GM19452 (cell line): ENCODE measurements around the gene THUMPD1.
"Not testable (repeated sequence)": the region's sequence is repeated elsewhere in the genome, so short reads cannot be mapped to it uniquely, and the experiment has no call there.

Experiments used
- ATAC-seq: cut with Tn5 transposase; IDR thresholded peaks from one replicate; pipeline ENCODE4 v1.9.1; 2021; ENCODE audit not compliant: unreplicated experiment

The THUMPD1 gene

DNA sequence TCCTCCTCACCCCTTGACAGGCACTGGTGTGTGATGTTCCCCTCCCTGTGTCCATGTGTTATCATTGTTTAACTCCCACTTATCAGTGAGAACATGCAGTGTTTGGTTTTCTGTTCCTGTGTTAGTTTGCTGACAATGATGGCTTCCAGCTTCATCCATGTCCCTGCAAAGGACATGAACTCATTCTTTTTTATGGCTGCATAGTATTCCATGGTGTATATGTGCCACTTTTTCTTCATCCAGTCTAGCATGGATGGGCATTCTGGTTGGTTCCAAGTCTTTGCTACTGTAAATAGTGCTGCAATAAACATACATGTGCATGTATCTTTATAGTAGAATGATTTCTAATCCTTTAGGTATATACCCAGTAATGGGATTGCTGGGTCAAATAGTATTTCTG lies 39.9 kb downstream of the THUMPD1 start:
- not testable (repeated sequence) for ATAC-seq

- ATAC-seq = no peak
Measured at GRCh38 chr16:20696618-20697017, 45.0 kb downstream of the THUMPD1 start.

GRCh38 chr16:20695024-20695423 lies 46.6 kb downstream of the THUMPD1 start:
- ATAC-seq = no peak

GRCh38 chr16:20694096-20694495 lies 47.5 kb downstream of the THUMPD1 start:
- not testable (repeated sequence) for ATAC-seq

- ATAC-seq = no peak
Measured at GRCh38 chr16:20689668-20690067, 52.0 kb downstream of the THUMPD1 start.

GRCh38 chr16:20683812-20684211 lies 57.8 kb downstream of the THUMPD1 start:
- no peak for ATAC-seq
